Measurements from ENCODE around the gene TTLL10.

The TTLL10 gene

DNA sequence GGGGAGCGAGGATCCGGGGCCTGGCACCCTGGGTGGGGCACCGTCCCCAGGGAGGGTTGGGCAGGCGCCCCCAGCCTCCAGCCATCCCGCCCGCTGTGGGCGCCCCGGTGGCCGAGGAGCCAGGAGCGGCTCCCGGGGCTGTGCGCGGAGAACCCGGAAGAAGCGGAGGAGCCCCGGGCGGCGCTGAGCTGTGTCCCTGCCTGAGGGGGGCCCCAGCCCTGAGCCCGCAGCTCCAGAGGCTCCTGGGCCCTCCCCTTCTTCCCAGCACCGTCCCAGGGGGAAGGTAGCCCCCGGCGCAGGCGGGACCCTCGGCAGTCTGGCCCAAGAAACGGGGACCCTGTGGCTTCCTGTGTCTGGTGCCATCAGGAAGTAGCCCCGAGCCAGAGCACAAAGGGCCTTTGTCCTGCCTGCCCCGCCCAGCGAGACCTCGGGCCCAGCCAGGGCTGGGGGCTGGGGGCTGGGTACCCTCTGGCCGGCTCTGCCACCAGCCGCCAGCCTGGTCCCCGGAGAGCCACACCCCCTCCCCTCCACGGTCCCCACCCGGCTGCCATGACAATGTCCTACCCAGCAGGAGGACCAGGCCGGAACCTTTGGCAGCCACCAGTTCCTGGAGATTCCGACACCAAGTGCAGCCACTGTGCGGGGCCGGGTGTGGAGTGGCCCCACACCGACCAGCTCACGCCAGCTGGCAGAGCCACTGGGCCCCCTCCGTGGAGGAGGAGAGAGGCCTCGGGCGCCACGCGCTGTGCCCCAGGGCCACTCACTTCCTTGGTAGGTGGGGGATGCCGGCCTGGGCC lies 15.6 kb upstream of the TTLL10 start:
- DNase-seq (ENCODE audit: low spot score) = peak; percentile 81

DNA sequence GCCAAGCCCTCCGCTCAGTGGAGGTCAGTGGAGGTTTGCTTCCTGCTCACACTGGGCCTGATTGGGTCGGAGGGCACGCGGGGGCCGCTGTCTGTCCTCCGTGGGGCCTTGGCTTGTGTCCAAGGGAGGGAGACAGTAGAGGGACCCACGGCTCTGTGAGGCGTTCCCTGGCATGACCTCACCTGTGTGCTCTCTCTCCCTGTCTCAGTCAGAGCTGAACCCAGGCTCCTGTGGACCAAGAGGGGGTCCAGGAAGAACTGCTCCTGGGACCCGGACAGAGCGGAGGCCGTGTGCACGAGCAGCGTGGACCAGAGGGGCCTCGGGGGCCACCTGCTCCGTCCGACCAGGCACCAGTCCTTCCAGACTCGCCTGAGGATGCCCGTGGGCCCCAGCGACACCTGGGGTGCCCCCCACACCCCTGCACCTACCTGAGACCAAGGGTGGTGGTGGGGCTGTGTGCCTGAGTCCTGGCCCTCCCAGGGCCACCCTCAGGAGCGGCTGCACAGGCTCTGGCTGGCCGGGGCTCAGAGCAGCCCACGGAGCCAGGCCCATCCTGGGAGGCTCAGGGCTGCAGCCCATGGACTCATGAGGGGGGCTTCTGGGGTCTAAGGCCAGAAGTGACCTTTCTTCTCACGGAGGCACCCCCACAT lies 13.3 kb upstream of the TTLL10 start:
- no peak for DNase-seq (ENCODE audit: low spot score)

DNA sequence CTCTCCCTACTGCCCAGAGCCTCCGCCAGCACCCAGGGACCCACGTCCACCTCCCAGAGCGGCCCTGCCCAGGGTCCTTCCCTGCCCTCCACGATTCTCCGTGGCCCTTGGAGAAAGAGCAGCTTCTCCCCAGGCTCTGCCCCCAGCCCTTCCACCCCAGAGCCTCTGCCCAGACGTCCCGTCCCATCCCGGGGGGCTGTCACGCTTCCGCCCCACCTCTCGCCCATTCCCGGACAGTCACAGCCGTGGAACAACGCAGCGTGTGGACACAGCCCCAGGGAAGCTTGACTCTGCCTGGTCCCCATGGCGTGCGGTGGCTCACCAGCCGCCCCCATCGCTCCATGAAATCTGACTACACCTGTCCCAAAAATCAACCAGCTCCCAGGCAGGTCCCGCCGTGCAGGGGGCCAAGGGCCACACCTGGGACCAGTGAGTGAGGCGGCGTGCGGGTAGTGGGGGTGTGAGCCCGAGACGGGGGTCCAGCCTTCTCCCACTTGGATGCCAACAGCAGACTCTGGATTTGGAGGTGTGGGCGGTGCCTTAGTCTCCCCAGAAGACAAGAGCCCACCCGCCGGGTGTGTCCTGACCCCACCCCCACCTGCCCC lies 12.5 kb upstream of the TTLL10 start:
- no peak for DNase-seq (ENCODE audit: low spot score)

DNA sequence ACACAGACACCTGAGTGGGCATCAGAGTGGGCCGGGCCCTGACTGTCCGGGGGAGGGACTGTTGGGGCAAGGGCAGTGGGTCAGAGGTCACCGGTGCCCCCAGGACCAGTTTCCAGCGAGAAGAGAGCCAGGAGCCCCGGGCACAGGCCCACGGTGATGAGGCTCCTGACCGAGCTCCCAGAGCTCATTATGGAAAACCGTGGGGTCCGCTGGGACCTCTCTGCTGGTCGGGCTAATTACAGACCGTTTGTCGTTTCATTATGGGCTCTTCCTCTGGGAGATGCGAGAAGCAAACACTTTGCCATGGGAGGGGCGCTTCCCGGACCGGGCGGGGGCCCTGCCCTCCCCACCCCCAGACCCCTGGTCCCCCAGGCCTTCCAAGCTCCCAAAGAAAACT lies 12.0 kb upstream of the TTLL10 start:
- DNase-seq (ENCODE audit: low spot score) = no peak

DNA sequence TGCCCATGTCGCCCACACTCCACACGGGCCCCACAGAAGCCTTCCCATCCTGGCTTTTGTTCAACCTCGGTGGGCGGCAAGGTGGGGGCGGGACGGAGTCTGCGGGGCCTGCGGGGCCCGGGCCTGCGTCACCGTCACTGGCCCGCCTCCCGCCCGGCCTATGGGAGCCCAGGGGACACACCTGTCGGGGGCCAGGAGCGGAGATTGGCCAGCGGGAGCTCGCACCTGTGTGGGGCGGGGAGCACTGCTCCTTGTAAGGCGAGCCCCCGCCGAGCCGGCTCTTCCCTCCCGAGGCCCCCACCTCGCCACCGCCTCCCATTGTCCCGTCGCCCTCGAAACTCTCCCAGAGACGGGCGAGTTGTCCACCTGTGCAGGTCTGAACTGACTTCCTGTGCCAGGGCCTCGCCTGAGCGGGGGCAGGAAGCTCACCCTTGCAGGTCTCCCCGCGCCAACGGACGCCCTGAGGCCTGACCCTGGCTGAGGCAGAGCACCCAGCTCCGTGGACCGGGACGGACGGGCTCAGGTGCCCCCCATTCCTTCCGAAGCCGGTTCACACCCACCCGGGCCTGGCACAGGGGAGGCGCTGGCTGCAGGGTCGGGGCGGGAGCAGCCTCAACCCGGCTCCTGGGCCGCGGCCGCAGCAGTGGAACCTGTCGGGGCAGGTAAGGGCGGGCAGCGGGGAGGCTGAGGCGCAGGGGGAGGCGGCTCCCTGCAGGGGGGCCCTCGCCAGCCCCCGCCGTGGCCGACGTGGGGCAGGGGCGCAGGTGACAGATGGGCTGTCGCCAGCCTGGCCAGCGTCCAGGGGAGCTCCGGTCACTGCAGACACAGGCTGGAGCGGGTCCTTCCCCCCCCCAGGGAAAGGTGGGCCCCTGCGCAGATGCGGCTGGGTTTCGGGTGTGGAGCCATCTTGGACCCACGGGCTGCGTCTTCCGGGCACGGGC lies 10.8 kb upstream of the TTLL10 start:
- DNase-seq (ENCODE audit: low spot score) = peak; percentile 77

DNA sequence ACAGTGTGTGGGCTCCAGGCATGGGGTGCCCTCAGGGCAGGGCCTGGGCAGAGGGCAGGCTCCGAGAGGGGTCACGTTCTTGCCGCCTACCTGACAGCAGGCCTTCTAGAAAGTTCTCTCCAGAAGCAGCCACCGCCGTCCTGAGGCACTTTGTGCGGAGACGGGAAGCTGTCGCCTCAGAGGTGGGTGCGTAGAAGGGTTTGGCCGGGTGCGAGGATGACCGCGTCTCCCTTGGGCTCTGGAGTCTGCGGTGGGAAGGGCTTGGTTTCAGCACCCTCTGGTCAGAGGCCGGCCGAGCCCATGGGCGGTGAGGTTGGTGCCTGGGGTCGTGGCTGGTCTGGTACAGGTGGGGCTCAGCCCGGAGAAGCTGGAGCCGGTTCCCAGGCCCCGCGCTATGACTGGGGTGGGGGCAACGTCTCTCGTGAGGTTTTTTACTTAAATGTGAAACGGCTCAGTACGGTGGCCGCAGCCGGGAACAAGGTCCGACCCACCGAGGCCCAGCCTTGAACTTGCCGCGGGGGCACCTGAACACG lies 10.1 kb upstream of the TTLL10 start:
- no peak for DNase-seq (ENCODE audit: low spot score)

DNA sequence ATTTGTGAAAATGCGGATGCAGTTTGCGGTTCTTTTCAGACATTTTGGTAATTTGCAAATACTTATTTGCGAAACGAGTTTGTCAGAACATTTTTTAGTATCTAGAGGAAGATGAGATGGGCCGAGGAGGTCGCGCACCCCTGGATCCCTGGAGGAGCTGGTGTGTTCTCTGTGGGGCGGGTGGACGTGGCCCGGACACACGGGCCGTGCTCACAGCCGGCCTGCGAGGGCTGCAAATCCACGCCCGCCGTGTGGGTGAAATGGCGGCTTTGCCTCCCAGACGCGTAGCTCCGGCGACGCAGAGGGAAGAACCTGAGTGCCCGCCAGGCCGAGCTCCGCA lies 9.3 kb upstream of the TTLL10 start:
- DNase-seq (ENCODE audit: low spot score) = no peak

DNA sequence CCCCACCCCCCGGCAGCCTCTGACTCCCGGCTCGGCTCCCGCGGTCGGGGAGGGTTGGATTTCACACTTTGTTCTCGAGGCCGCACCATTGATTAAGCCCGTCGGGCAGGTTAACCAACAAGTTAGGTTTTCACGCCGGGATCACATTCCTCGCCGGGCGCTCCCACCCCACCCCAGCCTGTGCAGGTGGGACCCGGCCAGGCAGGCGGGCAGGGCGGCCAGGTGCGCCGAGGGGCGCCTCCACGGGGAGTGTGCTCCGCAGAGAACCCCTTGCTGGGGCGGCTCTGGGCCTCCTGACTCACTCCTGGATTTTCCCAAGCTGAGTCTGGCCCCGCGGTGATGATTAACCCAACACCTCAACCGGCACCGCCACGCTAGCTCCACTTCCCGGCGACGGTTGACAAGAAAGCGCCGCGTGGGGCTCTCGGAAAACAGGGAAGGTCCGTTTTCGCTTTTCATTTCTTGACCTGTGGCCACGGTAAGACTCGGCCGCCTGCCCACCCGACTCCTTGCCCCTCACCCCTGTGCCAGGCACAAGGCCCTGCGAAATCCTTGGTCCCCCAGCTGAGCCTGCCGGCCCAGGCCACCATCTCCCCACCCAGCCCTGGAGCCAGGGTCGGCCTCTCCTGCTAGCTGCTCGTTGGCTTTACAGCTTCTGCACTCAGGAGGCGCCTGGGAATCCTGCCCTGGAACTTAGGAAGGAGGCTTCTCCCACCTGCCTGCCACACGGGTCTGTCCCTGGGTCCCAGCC lies 8.8 kb upstream of the TTLL10 start:
- no peak for DNase-seq (ENCODE audit: low spot score)

DNA sequence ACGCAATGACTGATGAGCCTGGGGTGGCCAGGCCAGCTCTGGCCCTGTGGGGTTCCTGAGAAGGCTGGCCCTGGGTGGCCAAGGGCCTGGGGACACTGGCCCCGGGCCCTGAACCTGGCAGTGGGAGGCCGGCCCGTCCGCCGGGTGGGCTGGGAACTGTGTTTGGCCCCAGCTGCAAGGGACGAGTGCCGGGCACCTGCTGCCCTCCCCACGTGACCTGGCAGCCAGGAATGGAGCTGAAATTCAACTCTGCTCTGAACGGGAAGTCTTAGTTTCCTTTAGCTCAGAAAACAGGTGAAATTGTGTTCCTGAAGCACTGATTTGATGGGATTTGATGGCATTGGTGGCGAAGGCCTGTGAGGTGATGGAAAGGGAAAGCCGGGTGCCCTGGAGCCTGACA lies 8.2 kb upstream of the TTLL10 start:
- no peak for DNase-seq (ENCODE audit: low spot score)

DNA sequence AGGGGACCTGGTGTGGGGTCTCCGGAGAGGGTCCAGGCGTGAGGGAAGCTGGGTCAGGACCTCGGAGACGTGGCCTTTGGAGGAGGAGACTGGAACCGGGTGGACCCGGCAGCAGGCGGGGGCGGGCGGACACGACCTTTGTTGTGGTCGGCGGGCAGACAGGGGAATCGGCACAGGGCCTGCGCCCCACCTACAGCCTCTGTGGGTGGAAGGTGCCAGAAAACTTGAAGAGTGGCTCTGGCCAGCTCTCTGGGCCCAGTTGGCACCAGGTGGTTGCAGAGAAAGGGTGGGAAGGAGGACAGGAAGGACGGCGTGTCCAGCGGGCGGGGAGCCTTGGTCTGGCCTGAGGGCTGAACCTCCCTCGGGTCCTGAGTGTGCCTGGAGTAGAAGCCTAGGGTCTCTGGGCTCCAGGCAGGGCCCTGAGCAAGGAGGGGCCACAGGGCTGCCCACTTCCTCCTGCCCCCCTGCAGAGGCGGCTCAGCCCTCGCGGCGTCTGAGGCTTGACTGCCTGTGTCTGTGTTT lies 7.7 kb upstream of the TTLL10 start:
- DNase-seq (ENCODE audit: low spot score) = no peak

DNA sequence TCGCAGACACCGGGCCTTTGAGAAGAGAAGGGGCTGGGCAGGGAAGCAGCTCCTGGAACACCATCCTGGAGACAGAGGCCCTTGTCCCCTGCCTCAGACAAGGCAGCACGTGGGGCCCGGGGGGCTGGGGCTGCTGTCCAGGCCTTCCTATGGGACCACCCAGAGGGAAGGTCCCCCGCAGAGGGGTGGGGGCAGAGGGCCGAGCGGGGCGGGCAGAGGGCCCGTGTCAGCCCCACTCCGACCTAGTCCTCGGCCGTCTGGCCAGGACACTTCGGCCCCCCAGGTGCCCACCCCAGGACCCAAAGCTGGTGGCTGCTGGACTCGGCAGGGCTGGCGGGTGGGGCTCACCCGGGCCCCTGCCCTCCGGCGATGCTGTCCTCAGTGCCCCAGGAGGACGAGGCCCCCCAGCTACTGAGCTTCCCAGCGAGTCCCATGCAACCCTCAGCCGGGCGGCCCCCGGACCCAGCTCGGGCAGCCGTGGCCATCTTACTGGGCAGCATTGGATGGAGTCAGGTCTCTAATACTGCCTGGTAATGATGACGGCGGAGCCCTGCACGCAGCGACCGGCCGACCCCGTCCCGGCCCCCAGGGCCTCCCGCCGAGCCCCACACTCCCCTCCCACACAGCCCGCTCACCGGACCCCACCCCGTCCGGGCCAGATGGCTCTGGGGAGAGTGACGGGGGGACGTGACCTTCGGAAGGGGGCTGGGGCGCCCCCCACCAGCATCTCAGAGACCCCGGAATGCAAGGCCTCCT lies 6.9 kb upstream of the TTLL10 start:
- DNase-seq (ENCODE audit: low spot score) = no peak

DNA sequence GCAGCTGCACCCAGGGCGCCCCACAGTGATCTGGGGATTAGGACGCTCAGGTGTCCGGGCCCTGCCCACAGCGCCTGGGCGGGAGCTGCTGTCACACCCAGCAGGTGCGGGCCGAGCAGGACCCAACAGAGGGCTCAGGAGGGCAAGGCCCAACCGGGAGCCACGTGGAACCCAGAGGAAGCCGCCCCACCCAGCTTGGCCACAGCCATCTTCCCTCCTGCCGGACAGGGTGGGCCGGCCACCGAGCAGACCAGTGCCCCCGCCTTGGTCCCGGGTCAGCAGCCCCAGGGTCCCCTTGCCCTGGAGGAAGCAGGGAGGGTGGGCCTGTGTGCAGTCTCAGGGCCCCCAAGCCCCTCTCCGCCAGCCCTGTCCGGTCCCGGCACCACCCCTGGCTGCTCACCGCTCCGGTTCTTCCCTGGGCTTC lies 6.3 kb upstream of the TTLL10 start:
- DNase-seq (ENCODE audit: low spot score) = no peak

DNA sequence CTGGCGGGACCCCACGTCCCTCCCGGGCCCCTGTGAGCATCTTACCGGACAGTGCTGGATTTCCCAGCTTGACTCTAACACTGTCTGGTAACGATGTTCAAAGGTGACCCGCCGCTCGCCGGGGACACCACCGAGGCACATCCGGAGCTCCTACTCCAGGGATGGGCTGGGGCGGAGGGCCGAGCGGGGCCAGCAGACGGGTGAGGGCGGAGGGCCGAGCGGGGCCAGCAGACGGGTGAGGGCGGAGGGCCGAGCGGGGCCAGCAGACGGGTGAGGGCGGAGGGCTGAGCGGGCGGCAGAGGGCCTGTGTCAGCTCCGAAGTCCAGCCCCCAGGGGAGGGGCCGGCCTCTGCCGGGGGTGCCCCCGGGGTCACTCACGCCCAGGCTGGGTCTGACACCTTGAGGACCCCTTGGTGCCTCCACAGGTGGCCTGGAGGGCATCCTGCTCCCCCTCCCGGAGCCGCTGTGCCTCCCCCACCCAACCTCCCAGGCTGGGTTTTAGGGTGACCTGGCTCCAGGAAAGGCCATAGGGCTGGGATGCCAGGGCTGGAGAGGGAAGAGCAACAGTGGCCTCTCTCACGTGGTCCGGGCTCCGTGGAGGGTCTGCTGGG lies 5.7 kb upstream of the TTLL10 start:
- no peak for DNase-seq (ENCODE audit: low spot score)

DNA sequence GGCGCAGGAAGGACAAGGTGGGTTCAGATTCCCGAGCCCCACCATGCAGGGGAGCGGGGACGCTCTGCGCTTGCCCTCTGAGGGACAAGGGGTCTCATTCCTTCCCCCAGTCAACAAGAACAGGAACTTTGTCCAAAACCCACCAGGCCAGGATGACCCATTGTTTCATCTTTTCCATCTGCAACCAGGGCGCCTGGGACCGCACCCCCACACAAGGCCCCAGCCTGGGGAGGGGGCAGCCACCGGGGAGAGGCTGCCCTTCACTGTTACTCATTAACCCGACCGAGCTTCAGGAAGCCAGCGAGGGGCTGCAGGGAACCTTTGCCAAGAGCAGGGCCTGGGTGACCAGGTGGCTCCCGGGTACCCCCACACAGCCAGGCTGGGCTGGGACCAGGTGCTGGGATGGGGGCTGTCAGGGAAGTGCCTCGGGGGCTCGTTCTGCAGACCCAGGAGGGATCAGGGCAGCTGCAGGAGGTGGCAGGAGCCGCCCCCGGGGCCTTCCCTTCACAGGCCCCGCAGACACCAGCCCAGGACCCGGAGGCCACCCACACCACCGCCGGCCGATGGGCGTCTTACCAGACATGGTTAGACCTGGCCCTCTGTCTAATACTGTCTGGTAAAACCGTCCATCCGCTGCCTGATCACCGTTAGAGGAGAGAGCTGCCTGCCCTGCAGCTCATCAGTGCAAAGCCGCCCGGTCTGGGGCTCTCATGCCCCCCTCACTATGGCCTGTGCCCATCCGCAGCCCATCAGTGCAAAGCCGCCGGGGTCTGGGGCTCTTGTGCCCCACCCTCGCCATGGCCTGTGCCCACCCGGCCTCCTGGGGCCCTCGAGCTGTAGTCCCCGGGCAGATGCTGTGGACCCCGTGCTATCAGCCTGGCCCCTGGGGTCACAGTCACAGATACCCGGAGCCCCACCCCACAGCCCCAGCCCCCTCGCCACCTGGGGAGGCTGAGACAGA lies 4.9 kb upstream of the TTLL10 start:
- DNase-seq (ENCODE audit: low spot score) = peak; percentile 6

DNA sequence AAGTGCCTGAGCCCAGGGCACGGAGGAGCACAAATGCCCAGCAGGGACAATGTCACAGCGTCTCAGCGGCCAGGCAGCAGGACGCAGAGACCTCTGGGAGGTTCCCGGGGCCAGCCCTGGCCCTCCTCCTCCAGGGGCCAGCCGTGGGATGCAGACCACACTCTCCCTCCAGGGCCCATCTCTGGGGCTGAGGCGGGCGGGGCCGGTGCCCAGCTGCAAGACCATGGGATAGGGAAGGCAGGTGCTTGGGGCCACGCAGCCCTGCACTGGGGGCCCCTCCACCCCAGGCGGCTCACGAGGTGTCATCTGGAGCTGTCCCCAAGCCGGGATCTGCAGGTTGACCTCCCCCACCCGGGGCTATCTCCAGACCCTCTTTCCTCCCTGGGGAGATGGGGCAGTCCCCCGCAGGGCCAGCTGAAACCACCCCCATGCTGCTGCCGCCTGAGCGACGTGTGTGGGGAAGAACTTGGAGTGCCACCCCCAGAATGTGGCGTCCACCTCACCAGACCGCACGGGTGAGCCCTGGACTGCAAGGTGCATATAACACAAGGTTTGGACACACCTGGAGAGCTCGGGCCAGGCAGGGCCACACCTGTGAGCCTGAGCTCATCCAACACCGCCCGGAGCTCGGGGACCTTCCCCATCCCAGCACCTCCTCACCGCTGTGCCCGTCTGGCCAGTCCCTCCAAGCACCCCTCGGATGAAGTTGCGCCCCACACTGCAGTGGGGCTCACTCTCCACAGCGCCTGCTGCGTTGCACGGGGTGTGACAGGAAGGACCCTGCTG lies 4.1 kb upstream of the TTLL10 start:
- DNase-seq (ENCODE audit: low spot score) = peak; percentile 22

DNA sequence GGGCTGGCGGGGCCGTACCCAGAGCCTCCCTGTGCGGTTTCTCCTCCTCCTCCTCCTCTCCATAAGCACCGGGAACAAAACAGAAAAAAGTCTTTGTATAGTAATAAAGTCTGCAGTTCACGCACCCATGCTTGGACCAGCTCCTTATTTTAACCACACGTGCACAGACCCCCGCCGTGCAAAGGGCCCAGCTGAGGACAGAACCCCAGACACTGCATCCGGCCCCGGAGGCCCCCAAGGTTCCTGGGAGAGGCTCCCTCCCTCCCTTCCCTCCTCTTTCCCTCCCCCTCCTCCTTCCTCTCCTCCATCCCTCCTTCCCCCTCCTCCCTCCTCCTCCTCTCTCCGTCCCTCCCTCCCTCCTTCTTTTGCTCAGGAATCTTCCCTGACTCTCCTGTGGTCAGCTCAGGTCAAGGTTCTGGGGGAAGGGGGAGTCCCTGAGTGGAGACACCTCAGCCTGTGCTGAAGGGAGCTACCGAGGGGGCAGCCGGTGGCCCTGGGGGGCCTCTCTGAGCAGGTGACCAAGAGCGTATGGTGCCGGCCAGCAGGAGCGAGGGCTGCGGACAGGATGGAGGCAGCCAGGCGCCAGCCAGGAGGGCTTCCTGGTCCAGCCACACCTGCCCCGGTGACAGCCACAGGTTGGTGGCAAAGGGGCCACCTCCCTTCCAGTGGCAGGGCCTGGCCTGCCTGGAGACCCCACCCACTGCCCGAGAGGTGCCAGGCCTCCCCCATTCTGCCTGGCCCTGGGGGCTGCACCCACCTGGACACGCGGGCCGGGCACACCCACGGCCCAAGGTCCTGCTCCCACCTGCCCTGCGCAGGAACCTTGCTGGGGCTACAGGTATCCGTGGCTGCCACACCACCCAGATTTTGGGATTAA lies 3.2 kb upstream of the TTLL10 start:
- peak; percentile 9 for DNase-seq (ENCODE audit: low spot score)

DNA sequence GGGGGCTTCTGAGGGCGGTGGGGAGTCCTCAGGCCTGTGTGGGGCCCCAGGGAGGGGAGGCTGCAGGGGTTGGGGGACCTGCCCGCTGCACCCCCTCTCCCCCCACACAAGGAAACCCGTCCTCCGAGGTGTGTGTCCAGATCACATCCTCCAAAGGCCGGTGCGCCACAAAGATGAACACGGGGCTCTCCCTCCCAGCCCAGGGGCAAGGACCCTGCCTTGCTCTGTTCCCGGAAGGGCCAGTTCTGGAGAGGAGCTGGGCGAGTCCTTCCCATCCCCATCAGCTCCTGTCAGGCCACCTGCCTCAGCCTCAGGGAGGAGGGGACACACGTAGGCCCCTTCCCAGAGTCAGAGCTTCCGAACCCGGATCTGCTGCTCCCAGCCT lies 2.5 kb upstream of the TTLL10 start:
- no peak for DNase-seq (ENCODE audit: low spot score)
